Measurements from ENCODE around the gene OOSP4A. TPM values are rescaled to one million over a fixed set of nuclear protein-coding genes. Genes with fewer than 3 reads are reported as not detected.

The OOSP4A gene
- total and polyA plus RNA-seq, 2 of the 13 experiments (the other 11 are each of a cell fraction or from before 2014, with no cell fraction given) = not detected

- no peak for TF ChIP-seq ZNF652 (CRISPR knock-in tag; IDR thresholded peaks at IDR 0.05; ENCODE audit: borderline replicate concordance, low read depth)
- no peak for TF ChIP-seq ZNF670 (CRISPR knock-in tag; IDR thresholded peaks at IDR 0.05; ENCODE audit: borderline replicate concordance)
- TF ChIP-seq STAG1 (CRISPR knock-in tag; IDR thresholded peaks at IDR 0.05) = no peak
- no peak for TF ChIP-seq ZSCAN30 (CRISPR knock-in tag; IDR thresholded peaks at IDR 0.05)
- no peak for TF ChIP-seq THYN1 (CRISPR knock-in tag; IDR thresholded peaks at IDR 0.05; ENCODE audit: borderline replicate concordance, low read depth)
- TF ChIP-seq HOXA7 (CRISPR knock-in tag; IDR thresholded peaks at IDR 0.05) = no peak
- no peak for TF ChIP-seq ATF3 (CRISPR knock-in tag; IDR thresholded peaks at IDR 0.05)
These were observed 54.2 kb downstream of the OOSP4A start (continued) for GRCh38 chr11:60018058-60018457.

Other genes with a start within 250 kb of the OOSP4A start
- 24.0 and 28.7 TPM in 2 replicates for gene STX3, start 208.7 kb upstream of the OOSP4A start, total RNA-seq (2016; rRNA removed; fragmentation: Illumina TruSeq; extraction: Trizol)
- 16.5 TPM in 2 replicates for gene STX3, start 208.7 kb upstream of the OOSP4A start, polyA plus RNA-seq (2011; rRNA removed)
- 62.6 and 77.8 TPM in 2 replicates for gene MRPL16, start 153.3 kb upstream of the OOSP4A start, total RNA-seq (2016; rRNA removed; fragmentation: Illumina TruSeq; extraction: Trizol)
- gene MRPL16, start 153.3 kb upstream of the OOSP4A start, polyA plus RNA-seq (2011; rRNA removed) = 40.3 and 45.3 TPM in 2 replicates
- not detected in 2 replicates for gene CBLIF, start 118.5 kb upstream of the OOSP4A start, total RNA-seq (2016; rRNA removed; fragmentation: Illumina TruSeq; extraction: Trizol)
- gene CBLIF, start 118.5 kb upstream of the OOSP4A start, polyA plus RNA-seq (2011; rRNA removed) = not detected in 2 replicates
- gene TCN1, start 97.5 kb upstream of the OOSP4A start, total RNA-seq (2016; rRNA removed; fragmentation: Illumina TruSeq; extraction: Trizol) = not detected in 2 replicates
- gene TCN1, start 97.5 kb upstream of the OOSP4A start, polyA plus RNA-seq (2011; rRNA removed) = 0.05 TPM in 1 of 2 replicates, not detected in the other
- not detected in 2 replicates for gene OOSP3, start 85.3 kb upstream of the OOSP4A start, total RNA-seq (2016; rRNA removed; fragmentation: Illumina TruSeq; extraction: Trizol)
- not detected in 2 replicates for gene OOSP3, start 85.3 kb upstream of the OOSP4A start, polyA plus RNA-seq (2011; rRNA removed)
- gene OOSP1, start 25.6 kb upstream of the OOSP4A start, total RNA-seq (2016; rRNA removed; fragmentation: Illumina TruSeq; extraction: Trizol) = not detected in 2 replicates
- not detected in 2 replicates for gene OOSP1, start 25.6 kb upstream of the OOSP4A start, polyA plus RNA-seq (2011; rRNA removed)
- not detected in 2 replicates for gene OOSP4B, start 53.1 kb downstream of the OOSP4A start, total RNA-seq (2016; rRNA removed; fragmentation: Illumina TruSeq; extraction: Trizol)
- not detected in 2 replicates for gene OOSP4B, start 53.1 kb downstream of the OOSP4A start, polyA plus RNA-seq (2011; rRNA removed)
- gene OOSP2, start 76.4 kb downstream of the OOSP4A start, total RNA-seq (2016; rRNA removed; fragmentation: Illumina TruSeq; extraction: Trizol) = not detected in 2 replicates
- not detected in 2 replicates for gene OOSP2, start 76.4 kb downstream of the OOSP4A start, polyA plus RNA-seq (2011; rRNA removed)
- gene MS4A3, start 92.6 kb downstream of the OOSP4A start, total RNA-seq (2016; rRNA removed; fragmentation: Illumina TruSeq; extraction: Trizol) = not detected in 2 replicates
- gene MS4A3, start 92.6 kb downstream of the OOSP4A start, polyA plus RNA-seq (2011; rRNA removed) = not detected in 2 replicates
- not detected in 2 replicates for gene MS4A2, start 124.6 kb downstream of the OOSP4A start, total RNA-seq (2016; rRNA removed; fragmentation: Illumina TruSeq; extraction: Trizol)
- gene MS4A2, start 124.6 kb downstream of the OOSP4A start, polyA plus RNA-seq (2011; rRNA removed) = not detected in 2 replicates
- gene MS4A6A, start 219.1 kb downstream of the OOSP4A start, total RNA-seq (2016; rRNA removed; fragmentation: Illumina TruSeq; extraction: Trizol) = not detected in 2 replicates
- not detected in 2 replicates for gene MS4A6A, start 219.1 kb downstream of the OOSP4A start, polyA plus RNA-seq (2011; rRNA removed)